ENCODE results near the gene QRICH2.

Gene QRICH2

GRCh38 chr17:76345377-76345974 lies 37.4 kb upstream of the QRICH2 start:
- no peaks in the 10 kb centered on the region for H3K27me3 ChIP-seq
- H3K4me3 ChIP-seq (ENCODE audit: low read depth in 1 of 2, low read length in 1 of 2), result no peak overlapping the region
- no peaks in the 10 kb centered on the region for H3K4me1 ChIP-seq (ENCODE audit: control insufficient read depth in 1 of 2, insufficient read depth in 1 of 2, low read depth in 1 of 2, low read length in 1 of 2)
- no peak overlapping the region for H3K27ac ChIP-seq
- peaks cover 59% of the 10 kb centered on the region for H3K36me3 ChIP-seq
- no peak for TF ChIP-seq CTCF (IDR thresholded peaks at IDR 0.05)
- H3K9me3 ChIP-seq, result no peaks in the 10 kb centered on the region

- Histone ChIP-seq H3K4me1 (ENCODE audit: control insufficient read depth in 1 of 2, insufficient read depth in 1 of 2, low read depth in 1 of 2, low read length in 1 of 2) (peaks cover 3 to 10% of the 10 kb centered on the region in 2 experiments), H3K4me3 (ENCODE audit: low read depth in 1 of 2, low read length in 1 of 2) (no peak overlapping the region), H3K27me3 (no peaks in the 10 kb centered on the region), H3K9me3 (no peaks in the 10 kb centered on the region), H3K36me3 (peaks cover 57% of the 10 kb centered on the region), H3K27ac (no peak overlapping the region)
- TF ChIP-seq CTCF (IDR thresholded peaks at IDR 0.05), result no peak
Observed at GRCh38 chr17:76343106-76343505, 35.0 kb upstream of the QRICH2 start.

- no peaks in the 10 kb centered on the region for H3K27me3 ChIP-seq
- no peak overlapping the region for H3K27ac ChIP-seq
- no peak for TF ChIP-seq CTCF (IDR thresholded peaks at IDR 0.05)
- peaks cover 41% of the 10 kb centered on the region for H3K36me3 ChIP-seq
- H3K4me3 ChIP-seq (ENCODE audit: low read depth in 1 of 2, low read length in 1 of 2), result no peak overlapping the region
- no peaks in the 10 kb centered on the region for H3K9me3 ChIP-seq
- peaks cover 3 to 10% of the 10 kb centered on the region in 2 experiments for H3K4me1 ChIP-seq (ENCODE audit: control insufficient read depth in 1 of 2, insufficient read depth in 1 of 2, low read depth in 1 of 2, low read length in 1 of 2)
Observed at GRCh38 chr17:76341301-76341700, 33.2 kb upstream of the QRICH2 start.

GRCh38 chr17:76337413-76337777 lies 29.3 kb upstream of the QRICH2 start:
- Histone ChIP-seq H3K9me3 (no peaks in the 10 kb centered on the region), H3K4me1 (ENCODE audit: control insufficient read depth in 1 of 2, insufficient read depth in 1 of 2, low read depth in 1 of 2, low read length in 1 of 2) (peaks cover 5 to 20% of the 10 kb centered on the region in 2 experiments), H3K27me3 (no peaks in the 10 kb centered on the region), H3K36me3 (peaks cover 7% of the 10 kb centered on the region), H3K27ac (no peak overlapping the region), H3K4me3 (ENCODE audit: low read depth in 1 of 2, low read length in 1 of 2) (no peak overlapping the region)
- no peak for TF ChIP-seq CTCF (IDR thresholded peaks at IDR 0.05)

GRCh38 chr17:76336756-76337412 lies 28.8 kb upstream of the QRICH2 start:
- H3K36me3 ChIP-seq, result peaks cover 2% of the 10 kb centered on the region
- H3K4me1 ChIP-seq (ENCODE audit: control insufficient read depth in 1 of 2, insufficient read depth in 1 of 2, low read depth in 1 of 2, low read length in 1 of 2), result peaks cover 10 to 25% of the 10 kb centered on the region in 2 experiments
- no peak overlapping the region for H3K4me3 ChIP-seq (ENCODE audit: low read depth in 1 of 2, low read length in 1 of 2)
- H3K9me3 ChIP-seq, result no peaks in the 10 kb centered on the region
- H3K27me3 ChIP-seq, result no peaks in the 10 kb centered on the region
- no peak for TF ChIP-seq CTCF (IDR thresholded peaks at IDR 0.05)
- H3K27ac ChIP-seq, result no peak overlapping the region
